ENCODE results near the gene SYT8.

Gene SYT8

GRCh38 chr11:1827931-1828330, 6.9 kb upstream of the SYT8 start:
- Histone ChIP-seq H3K4me1 (ENCODE audit: control insufficient read depth, insufficient read depth, low read length) (peaks cover 64% of the 10 kb centered on the region), H3K4me2 (ENCODE audit: low read length) (peak overlapping the region; percentile 83), H3K4me3 (ENCODE audit: low read length) (no peak overlapping the region), H3K9me3 (replicated peaks; ENCODE audit: low read length) (no peaks in the 10 kb centered on the region), H3K36me3 (ENCODE audit: insufficient read depth, low read length) (no peaks in the 10 kb centered on the region), H3K27me3 (ENCODE audit: control insufficient read depth, insufficient read depth, low read length) (no peaks in the 10 kb centered on the region), H3K9ac (ENCODE audit: low read depth, low read length) (peak overlapping the region; percentile 64)

GRCh38 chr11:1828542-1828941, 6.2 kb upstream of the SYT8 start:
- Histone ChIP-seq H3K4me3 (ENCODE audit: low read length) (no peak overlapping the region), H3K27me3 (ENCODE audit: control insufficient read depth, insufficient read depth, low read length) (no peaks in the 10 kb centered on the region), H3K4me1 (ENCODE audit: control insufficient read depth, insufficient read depth, low read length) (peaks cover 64% of the 10 kb centered on the region), H3K9ac (ENCODE audit: low read depth, low read length) (peak overlapping the region; percentile 52), H3K36me3 (ENCODE audit: insufficient read depth, low read length) (no peaks in the 10 kb centered on the region), H3K4me2 (ENCODE audit: low read length) (peak overlapping the region; percentile 60), H3K9me3 (replicated peaks; ENCODE audit: low read length) (no peaks in the 10 kb centered on the region)

- no peaks in the 10 kb centered on the region for H3K27me3 ChIP-seq (ENCODE audit: control insufficient read depth, insufficient read depth, low read length)
- peak overlapping the region; percentile 52 for H3K9ac ChIP-seq (ENCODE audit: low read depth, low read length)
- peaks cover 64% of the 10 kb centered on the region for H3K4me1 ChIP-seq (ENCODE audit: control insufficient read depth, insufficient read depth, low read length)
- H3K36me3 ChIP-seq (ENCODE audit: insufficient read depth, low read length), result no peaks in the 10 kb centered on the region
- peak overlapping the region; percentile 60 for H3K4me2 ChIP-seq (ENCODE audit: low read length)
- no peaks in the 10 kb centered on the region for H3K9me3 ChIP-seq (replicated peaks; ENCODE audit: low read length)
- H3K4me3 ChIP-seq (ENCODE audit: low read length), result no peak overlapping the region
Observed at GRCh38 chr11:1829039-1829820, 5.6 kb upstream of the SYT8 start.

GRCh38 chr11:1830004-1830321, 4.8 kb upstream of the SYT8 start:
- Histone ChIP-seq H3K36me3 (ENCODE audit: insufficient read depth, low read length) (no peaks in the 10 kb centered on the region), H3K4me1 (ENCODE audit: control insufficient read depth, insufficient read depth, low read length) (peaks cover 64% of the 10 kb centered on the region), H3K4me3 (ENCODE audit: low read length) (no peak overlapping the region), H3K4me2 (ENCODE audit: low read length) (no peak overlapping the region), H3K27me3 (ENCODE audit: control insufficient read depth, insufficient read depth, low read length) (no peaks in the 10 kb centered on the region), H3K9ac (ENCODE audit: low read depth, low read length) (no peak overlapping the region), H3K9me3 (replicated peaks; ENCODE audit: low read length) (no peaks in the 10 kb centered on the region)

- no peak overlapping the region for H3K4me3 ChIP-seq (ENCODE audit: low read length)
- H3K9ac ChIP-seq (ENCODE audit: low read depth, low read length), result no peak overlapping the region
- H3K4me1 ChIP-seq (ENCODE audit: control insufficient read depth, insufficient read depth, low read length), result peaks cover 59% of the 10 kb centered on the region
Observed at GRCh38 chr11:1830322-1831223, 4.2 kb upstream of the SYT8 start.

GRCh38 chr11:1831338-1832210, 3.2 kb upstream of the SYT8 start:
- H3K27me3 ChIP-seq (ENCODE audit: control insufficient read depth, insufficient read depth, low read length), result no peaks in the 10 kb centered on the region
- no peak overlapping the region for H3K4me3 ChIP-seq (ENCODE audit: low read length)
- H3K36me3 ChIP-seq (ENCODE audit: insufficient read depth, low read length), result no peaks in the 10 kb centered on the region
- no peak overlapping the region for H3K4me2 ChIP-seq (ENCODE audit: low read length)
- no peak overlapping the region for H3K9ac ChIP-seq (ENCODE audit: low read depth, low read length)
- peaks cover 49% of the 10 kb centered on the region for H3K4me1 ChIP-seq (ENCODE audit: control insufficient read depth, insufficient read depth, low read length)
- H3K9me3 ChIP-seq (replicated peaks; ENCODE audit: low read length), result no peaks in the 10 kb centered on the region

More at GRCh38 chr11:1830322-1831223, 4.2 kb upstream of the SYT8 start:
- no peaks in the 10 kb centered on the region for H3K27me3 ChIP-seq (ENCODE audit: control insufficient read depth, insufficient read depth, low read length)
- H3K36me3 ChIP-seq (ENCODE audit: insufficient read depth, low read length), result no peaks in the 10 kb centered on the region
- no peak overlapping the region for H3K4me2 ChIP-seq (ENCODE audit: low read length)
- no peaks in the 10 kb centered on the region for H3K9me3 ChIP-seq (replicated peaks; ENCODE audit: low read length)

GRCh38 chr11:1832211-1832919, 2.4 kb upstream of the SYT8 start:
- Histone ChIP-seq H3K4me1 (ENCODE audit: control insufficient read depth, insufficient read depth, low read length) (peaks cover 41% of the 10 kb centered on the region), H3K9ac (ENCODE audit: low read depth, low read length) (no peak overlapping the region), H3K4me3 (ENCODE audit: low read length) (no peak overlapping the region)

GRCh38 chr11:1832920-1833295, 1.9 kb upstream of the SYT8 start:
- Histone ChIP-seq H3K9me3 (replicated peaks; ENCODE audit: low read length) (no peaks in the 10 kb centered on the region), H3K4me3 (ENCODE audit: low read length) (no peak overlapping the region), H3K27me3 (ENCODE audit: control insufficient read depth, insufficient read depth, low read length) (no peaks in the 10 kb centered on the region), H3K36me3 (ENCODE audit: insufficient read depth, low read length) (no peaks in the 10 kb centered on the region), H3K9ac (ENCODE audit: low read depth, low read length) (no peak overlapping the region), H3K4me2 (ENCODE audit: low read length) (peak overlapping the region; percentile 62), H3K4me1 (ENCODE audit: control insufficient read depth, insufficient read depth, low read length) (peaks cover 36% of the 10 kb centered on the region)

More at GRCh38 chr11:1832211-1832919, 2.4 kb upstream of the SYT8 start:
- peak overlapping the region; percentile 62 for H3K4me2 ChIP-seq (ENCODE audit: low read length)
- H3K36me3 ChIP-seq (ENCODE audit: insufficient read depth, low read length), result no peaks in the 10 kb centered on the region
- H3K27me3 ChIP-seq (ENCODE audit: control insufficient read depth, insufficient read depth, low read length), result no peaks in the 10 kb centered on the region
- no peaks in the 10 kb centered on the region for H3K9me3 ChIP-seq (replicated peaks; ENCODE audit: low read length)

- H3K36me3 ChIP-seq (ENCODE audit: insufficient read depth, low read length), result no peaks in the 10 kb centered on the region
- H3K4me3 ChIP-seq (ENCODE audit: low read length), result no peak overlapping the region
- no peaks in the 10 kb centered on the region for H3K9me3 ChIP-seq (replicated peaks; ENCODE audit: low read length)
- H3K27me3 ChIP-seq (ENCODE audit: control insufficient read depth, insufficient read depth, low read length), result no peaks in the 10 kb centered on the region
- peaks cover 26% of the 10 kb centered on the region for H3K4me1 ChIP-seq (ENCODE audit: control insufficient read depth, insufficient read depth, low read length)
- H3K4me2 ChIP-seq (ENCODE audit: low read length), result no peak overlapping the region
- no peak overlapping the region for H3K9ac ChIP-seq (ENCODE audit: low read depth, low read length)
Observed at GRCh38 chr11:1834062-1834610, 654 bp upstream of the SYT8 start.

- Histone ChIP-seq H3K36me3 (ENCODE audit: insufficient read depth, low read length) (no peaks in the 10 kb centered on the region), H3K4me2 (ENCODE audit: low read length) (no peak overlapping the region), H3K4me1 (ENCODE audit: control insufficient read depth, insufficient read depth, low read length) (peaks cover 11% of the 10 kb centered on the region), H3K9ac (ENCODE audit: low read depth, low read length) (no peak overlapping the region), H3K4me3 (ENCODE audit: low read length) (no peak overlapping the region), H3K9me3 (replicated peaks; ENCODE audit: low read length) (no peaks in the 10 kb centered on the region), H3K27me3 (ENCODE audit: control insufficient read depth, insufficient read depth, low read length) (no peaks in the 10 kb centered on the region)
Observed at GRCh38 chr11:1835671-1836010, 851 bp downstream of the SYT8 start.
